ENCODE data around the gene PLXNA4. TPM values are rescaled to one million over a fixed set of nuclear protein-coding genes. Genes with fewer than 3 reads are reported as not detected.

The PLXNA4 gene
- total and polyA plus RNA-seq, 2 experiments from 2014 or later, result 7.3 to 33.3 TPM

DNA sequence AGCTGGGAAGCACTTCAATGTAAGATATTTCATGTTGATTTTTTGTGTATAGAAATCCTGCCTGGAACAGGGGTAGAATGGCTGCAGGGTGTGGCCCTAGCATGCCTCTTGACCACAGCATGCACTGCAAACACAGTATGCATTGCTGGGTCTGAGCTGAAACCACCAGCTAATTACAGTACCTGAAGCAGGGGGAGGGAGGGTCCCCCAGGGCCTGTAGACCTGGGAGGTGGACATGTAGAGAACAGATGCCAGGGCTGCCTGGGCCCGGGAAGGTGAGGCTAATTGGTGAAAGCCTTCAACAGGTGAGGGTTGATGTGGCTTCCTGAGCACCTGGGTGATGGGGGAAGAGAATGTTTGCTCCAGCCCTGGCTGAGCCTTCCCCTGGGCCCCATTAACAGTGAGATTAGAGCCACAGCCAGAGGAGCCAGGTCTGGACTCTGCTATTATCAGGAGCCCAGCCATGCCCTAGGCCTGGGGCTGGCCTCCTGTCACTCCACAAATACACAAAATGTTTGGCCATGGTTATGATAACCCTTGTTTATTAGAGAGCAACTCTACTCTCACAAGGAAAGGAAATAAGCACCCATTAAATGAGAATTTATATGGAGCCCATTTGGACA, 83.3 kb downstream of the PLXNA4 start:
- Histone ChIP-seq H3K4me3 (no peak overlapping the region), H3K27ac (no peak overlapping the region), H3K27me3 (no peaks in the 10 kb centered on the region), H3K9me3 (ENCODE audit: low read depth) (no peaks in the 10 kb centered on the region), H3K4me1 (ENCODE audit: low read depth) (peaks cover 14% of the 10 kb centered on the region), H3K36me3 (no peaks in the 10 kb centered on the region)
- no peak for TF ChIP-seq CTCF (IDR thresholded peaks at IDR 0.05; ENCODE audit: low read depth, low read length)
- DNase-seq (ENCODE audit: low read depth in 1 of 2, low spot score in 1 of 2), result no peak

DNA sequence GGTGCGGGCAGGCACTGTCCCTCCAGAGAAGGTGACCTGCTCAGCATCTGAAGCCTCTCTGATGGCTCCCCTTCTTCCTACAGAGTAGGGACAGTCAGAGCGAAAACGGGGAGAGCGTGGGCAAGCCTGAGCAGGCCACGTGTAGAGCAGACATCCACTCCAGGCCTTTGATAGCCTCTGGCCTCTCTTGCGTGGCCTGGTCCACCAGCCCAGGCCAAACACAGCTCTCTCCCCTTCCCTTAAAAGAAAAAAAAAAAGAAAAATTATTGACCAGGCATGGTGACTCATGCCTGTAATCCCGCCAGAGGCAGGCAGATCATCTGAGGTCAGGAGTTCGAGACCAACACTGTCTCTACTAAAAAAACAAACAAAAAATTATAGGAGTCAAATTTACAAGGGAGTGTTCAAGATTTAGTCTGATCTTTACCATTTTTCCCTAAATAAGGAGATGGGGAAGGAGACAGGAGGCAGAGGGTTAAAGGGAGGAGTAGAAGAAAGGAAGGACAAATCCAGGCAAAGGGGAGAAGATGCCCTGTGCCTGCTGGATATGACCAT, 84.8 kb downstream of the PLXNA4 start:
- H3K27ac ChIP-seq, result no peak overlapping the region
- TF ChIP-seq CTCF (IDR thresholded peaks at IDR 0.05; ENCODE audit: low read depth, low read length), result no peak
- no peaks in the 10 kb centered on the region for H3K27me3 ChIP-seq
- peaks cover 13% of the 10 kb centered on the region for H3K4me1 ChIP-seq (ENCODE audit: low read depth)
- no peaks in the 10 kb centered on the region for H3K9me3 ChIP-seq (ENCODE audit: low read depth)
- H3K4me3 ChIP-seq, result no peak overlapping the region
- no peak for DNase-seq (ENCODE audit: low read depth in 1 of 2, low spot score in 1 of 2)
- H3K36me3 ChIP-seq, result no peaks in the 10 kb centered on the region

GRCh38 chr7:132490474-132490873, 85.8 kb downstream of the PLXNA4 start:
- DNase-seq (ENCODE audit: low read depth in 1 of 2, low spot score in 1 of 2), result no peak
- TF ChIP-seq CTCF (IDR thresholded peaks at IDR 0.05; ENCODE audit: low read depth, low read length), result no peak
- Histone ChIP-seq H3K4me1 (ENCODE audit: low read depth) (peaks cover 20% of the 10 kb centered on the region), H3K4me3 (no peak overlapping the region), H3K9me3 (ENCODE audit: low read depth) (no peaks in the 10 kb centered on the region), H3K36me3 (no peaks in the 10 kb centered on the region), H3K27me3 (no peaks in the 10 kb centered on the region), H3K27ac (no peak overlapping the region)

GRCh38 chr7:132489776-132490237, 86.5 kb downstream of the PLXNA4 start:
- Histone ChIP-seq H3K4me1 (ENCODE audit: low read depth) (peaks cover 20% of the 10 kb centered on the region), H3K4me3 (no peak overlapping the region), H3K27ac (no peak overlapping the region), H3K27me3 (no peaks in the 10 kb centered on the region), H3K9me3 (ENCODE audit: low read depth) (no peaks in the 10 kb centered on the region), H3K36me3 (no peaks in the 10 kb centered on the region)
- no peak for TF ChIP-seq CTCF (IDR thresholded peaks at IDR 0.05; ENCODE audit: low read depth, low read length)
- peak in 1 of 2 donors; percentile 17 for DNase-seq (ENCODE audit: low read depth in 1 of 2, low spot score in 1 of 2)

DNA sequence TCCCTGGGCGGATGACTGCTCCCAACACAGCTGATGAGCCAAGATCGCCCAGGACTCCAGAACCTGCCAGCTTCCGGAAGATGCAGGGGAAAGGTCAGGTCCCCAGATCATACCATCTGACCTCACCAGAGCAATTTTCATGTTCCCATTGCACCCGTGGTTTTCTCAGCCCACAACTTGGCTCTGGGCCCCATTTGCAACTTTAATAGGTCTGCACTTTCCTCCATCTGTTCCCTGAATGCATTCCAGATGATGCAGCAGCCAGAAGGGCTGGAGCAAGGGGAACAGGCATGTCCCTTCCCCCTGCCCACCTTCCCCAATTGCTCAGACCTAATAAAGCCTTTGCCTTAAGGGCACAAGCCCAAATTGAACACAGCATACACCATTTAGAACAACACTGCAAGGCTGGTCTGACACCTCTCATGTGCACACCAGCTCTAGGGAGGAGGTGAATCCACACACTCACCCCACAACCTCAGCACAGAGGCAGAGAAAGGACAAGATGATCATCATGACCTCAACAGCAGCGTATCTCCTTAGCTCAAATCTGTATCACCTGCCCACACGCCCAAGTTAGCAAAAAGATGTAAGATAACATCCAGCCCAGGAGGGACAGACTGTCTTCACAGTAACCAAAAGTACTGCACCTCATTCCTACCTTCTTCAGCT, 87.5 kb downstream of the PLXNA4 start:
- Histone ChIP-seq H3K4me1 (ENCODE audit: low read depth) (peaks cover 20% of the 10 kb centered on the region), H3K27ac (no peak overlapping the region), H3K4me3 (no peak overlapping the region), H3K9me3 (ENCODE audit: low read depth) (no peaks in the 10 kb centered on the region), H3K36me3 (no peaks in the 10 kb centered on the region), H3K27me3 (no peaks in the 10 kb centered on the region)
- peak in 1 of 2 donors; percentile 34 for DNase-seq (ENCODE audit: low read depth in 1 of 2, low spot score in 1 of 2)
- no peak for TF ChIP-seq CTCF (IDR thresholded peaks at IDR 0.05; ENCODE audit: low read depth, low read length)
